IPS-18c (cell line): ENCODE measurements around the gene GATA1.
A peak's percentile ranks its signal among the peaks of the same experiment; 100 is the strongest.
"Not testable (repeated sequence)": the region's sequence is repeated elsewhere in the genome, so short reads cannot be mapped to it uniquely, and the experiment has no call there.

Experiments used
- H3K4me3 ChIP-seq: 2 replicates; pipeline ENCODE4 v1.7.0; 2013; ENCODE audit warnings: low read depth, mild to moderate bottlenecking, low read length, moderate library complexity; ENCODE audit not compliant: insufficient read depth
- H3K9me3 ChIP-seq: one replicate; pipeline ENCODE4 v1.6.1; 2013; ENCODE audit warnings: mild to moderate bottlenecking, low read length, moderate library complexity; ENCODE audit not compliant: control insufficient read depth, insufficient read depth

GATA1 gene

DNA sequence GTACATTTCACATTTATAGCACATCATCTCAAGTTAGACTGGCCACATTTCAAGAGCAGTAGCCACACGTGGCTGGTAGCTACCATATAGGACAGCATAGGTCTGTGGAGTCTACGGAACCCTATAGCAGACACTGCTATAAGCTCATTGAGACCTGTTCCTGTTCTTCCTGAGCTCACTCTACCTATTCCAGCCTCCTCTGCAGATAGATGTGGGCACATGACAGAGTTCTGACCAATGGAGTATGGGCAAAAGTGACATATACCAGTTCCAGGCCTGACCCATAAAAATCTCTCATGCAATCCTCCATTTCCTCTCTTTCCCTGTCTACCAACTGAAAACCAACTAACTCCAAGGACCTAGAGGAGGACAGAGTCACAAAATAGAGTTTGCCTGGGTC lies 11.9 kb downstream of the GATA1 start:
- Histone ChIP-seq H3K4me3 (no peak overlapping the region), H3K9me3 (peaks cover 6% of the 10 kb centered on the region)

DNA sequence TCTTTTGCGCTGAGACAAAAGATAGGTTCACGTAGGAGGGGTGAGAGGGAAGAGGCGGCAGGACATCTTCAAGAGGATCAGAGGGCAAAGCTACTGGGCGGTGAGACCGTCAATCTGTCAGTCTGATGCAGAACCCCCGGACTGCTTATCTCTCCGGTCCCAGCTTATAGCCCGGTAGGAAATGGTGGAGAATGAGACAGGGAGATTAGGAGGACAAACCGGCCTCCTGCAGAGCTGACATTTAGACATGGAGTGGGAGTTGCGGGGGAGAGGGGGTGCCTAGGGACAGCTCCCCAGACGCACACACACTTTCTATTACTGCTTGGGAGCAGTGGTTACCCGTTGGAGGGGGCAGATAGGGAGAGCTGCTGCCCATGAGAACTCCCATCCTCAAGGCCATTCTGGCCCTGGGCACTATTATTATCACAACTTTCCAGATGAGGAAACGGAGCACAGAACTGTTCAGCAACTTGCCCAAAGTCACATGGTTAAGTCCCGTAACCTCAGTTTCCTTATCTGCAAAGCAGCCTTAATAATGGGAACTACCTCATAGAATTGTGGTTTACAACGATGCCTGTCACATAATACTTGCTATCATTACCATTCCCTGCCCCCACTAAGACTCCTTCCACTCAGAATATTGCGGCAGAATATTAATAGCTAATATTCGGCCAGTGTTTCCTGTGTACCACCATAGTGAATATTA lies 14.3 kb downstream of the GATA1 start:
- H3K9me3 ChIP-seq = peaks cover 8% of the 10 kb centered on the region
- peak overlapping the region; percentile 82; the same call in 1 of the 2 replicates for H3K4me3 ChIP-seq

DNA sequence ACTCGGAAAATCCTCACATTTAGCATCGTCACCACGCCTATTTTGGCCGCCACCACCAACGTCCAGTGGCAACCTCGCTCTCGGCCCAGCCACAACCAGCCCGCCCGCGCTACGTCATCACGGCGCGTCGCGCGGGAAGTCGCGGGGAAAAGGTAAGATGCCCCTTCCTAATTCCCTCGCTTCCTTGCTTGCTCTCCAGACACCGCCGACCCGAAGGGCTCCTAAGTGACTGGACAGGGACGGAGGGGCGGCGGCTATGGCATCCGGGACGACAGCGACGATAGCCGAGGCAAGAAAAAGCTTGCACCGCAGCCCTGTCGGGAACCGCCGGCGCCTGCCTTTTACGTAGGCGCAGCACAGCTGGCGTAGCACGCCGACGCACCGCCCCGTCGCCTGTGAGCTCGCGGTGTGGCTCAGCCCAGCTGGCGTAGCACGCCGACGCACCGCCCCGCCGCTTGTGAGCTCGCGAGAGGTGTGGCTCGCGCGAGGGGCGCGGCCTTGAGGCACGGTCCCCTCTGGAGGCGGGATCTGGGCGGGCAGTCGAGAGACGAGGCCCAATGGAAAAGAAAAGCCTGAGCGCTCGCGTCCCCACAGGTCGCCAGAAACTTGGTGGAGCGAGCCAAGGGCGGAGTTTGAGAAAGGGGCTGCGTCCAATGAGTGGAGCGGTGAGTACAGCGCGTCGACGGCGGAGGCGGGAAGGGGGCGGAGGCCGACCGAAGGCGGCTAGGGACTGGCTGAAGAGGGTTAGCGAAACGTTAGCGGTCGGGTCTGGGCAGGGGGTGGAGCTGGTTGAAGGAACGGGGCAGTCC lies 15.1 kb downstream of the GATA1 start, which contains the start of gene HDAC6:
Gene HDAC6 (plus strand): TSS at position 788 of the 809 bp plus-strand sequence. CDS start 626 bp downstream, outside the sequence.
- Histone ChIP-seq H3K9me3 (peaks cover 6% of the 10 kb centered on the region), H3K4me3 (peak within 1 kb of the TSS; percentile 82)

DNA sequence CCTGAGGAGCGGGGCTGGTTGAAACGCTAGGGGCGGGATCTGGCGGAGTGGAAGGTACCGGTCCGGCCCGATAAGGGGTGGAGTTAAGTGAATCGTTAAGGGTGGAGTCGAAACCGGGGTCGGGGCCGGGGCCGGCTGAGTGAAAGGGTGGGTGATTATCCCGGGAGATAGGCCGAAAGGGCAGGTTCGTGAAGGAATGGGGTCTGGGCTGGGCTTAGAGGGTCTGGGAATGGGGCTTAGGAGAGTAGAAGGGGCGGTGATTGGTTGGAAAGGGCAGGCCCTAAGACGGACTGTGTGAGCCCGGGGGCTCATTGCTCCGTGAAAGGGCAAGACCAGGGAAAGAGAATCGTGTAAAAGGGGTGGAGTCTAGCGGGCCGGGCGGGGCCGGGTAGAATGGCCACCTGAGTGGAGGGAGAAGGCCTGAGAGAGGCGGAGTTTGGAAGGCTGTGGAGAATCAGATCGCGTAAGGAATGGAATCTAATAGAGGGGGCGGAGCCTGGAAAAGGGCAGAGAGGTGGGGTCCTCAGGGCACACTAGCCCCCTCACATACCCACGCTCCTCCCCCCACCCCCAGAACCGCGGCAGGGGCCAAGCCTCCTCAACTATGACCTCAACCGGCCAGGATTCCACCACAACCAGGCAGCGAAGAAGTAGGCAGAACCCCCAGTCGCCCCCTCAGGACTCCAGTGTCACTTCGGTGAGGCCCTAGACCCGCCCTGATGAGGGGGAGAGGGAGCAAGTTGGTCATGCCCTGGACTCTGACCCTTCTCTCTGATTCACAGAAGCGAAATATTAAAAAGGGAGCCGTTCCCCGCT lies 15.9 kb downstream of the GATA1 start:
- peaks cover 4% of the 10 kb centered on the region for H3K9me3 ChIP-seq
- peak overlapping the region; percentile 71 for H3K4me3 ChIP-seq

DNA sequence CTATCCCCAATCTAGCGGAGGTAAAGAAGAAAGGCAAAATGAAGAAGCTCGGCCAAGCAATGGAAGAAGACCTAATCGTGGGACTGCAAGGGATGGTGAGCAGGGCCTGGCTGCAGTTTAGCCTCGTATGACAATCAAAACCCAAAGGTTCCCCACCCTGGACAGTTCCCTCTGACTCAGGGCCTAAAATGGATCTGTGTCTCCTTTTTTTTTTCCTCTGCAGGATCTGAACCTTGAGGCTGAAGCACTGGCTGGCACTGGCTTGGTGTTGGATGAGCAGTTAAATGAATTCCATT lies 16.5 kb downstream of the GATA1 start:
- peak overlapping the region; percentile 71 for H3K4me3 ChIP-seq
- H3K9me3 ChIP-seq = peaks cover 3% of the 10 kb centered on the region

DNA sequence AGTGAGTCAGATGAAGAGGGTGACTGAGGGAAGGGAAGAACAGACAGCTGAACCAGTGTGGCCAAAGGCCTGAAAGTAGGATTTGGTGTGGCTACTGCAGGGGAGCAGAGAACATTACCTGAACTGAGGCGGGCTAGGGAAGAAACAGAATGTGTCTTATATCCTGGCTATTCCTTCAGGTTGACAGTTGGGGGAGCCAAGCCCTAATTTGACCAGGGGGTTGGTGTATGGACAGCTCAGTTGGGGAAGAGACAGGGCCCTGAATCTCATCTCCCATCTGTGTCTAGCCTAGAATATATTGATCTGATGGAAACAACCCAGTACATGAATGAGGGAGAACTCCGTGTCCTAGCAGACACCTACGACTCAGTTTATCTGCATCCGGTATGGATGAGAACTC lies 19.7 kb downstream of the GATA1 start:
- Histone ChIP-seq H3K4me3 (no peak overlapping the region), H3K9me3 (peaks cover 5% of the 10 kb centered on the region)

DNA sequence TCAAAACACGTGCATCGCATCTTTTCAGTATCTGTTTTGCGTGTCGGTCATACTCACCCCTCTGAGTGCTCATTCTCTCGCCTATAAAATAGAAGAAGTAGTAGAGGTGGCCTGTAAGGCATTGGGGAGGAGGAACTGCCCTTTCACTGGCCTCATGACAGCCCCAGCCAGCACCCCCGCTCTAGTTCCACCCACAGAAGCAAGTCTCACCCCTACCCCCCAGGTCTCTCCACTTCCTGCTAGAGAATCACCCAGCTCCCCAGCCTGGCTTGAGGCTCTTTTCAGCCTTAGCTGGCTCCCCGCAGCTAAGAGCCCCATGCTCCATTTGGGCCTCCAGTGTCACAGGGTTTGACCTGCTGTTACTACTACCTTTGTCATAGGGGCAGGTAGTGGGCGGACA lies 27.3 kb downstream of the GATA1 start:
- H3K4me3 ChIP-seq = no peak overlapping the region
- H3K9me3 ChIP-seq = peaks cover 13% of the 10 kb centered on the region

DNA sequence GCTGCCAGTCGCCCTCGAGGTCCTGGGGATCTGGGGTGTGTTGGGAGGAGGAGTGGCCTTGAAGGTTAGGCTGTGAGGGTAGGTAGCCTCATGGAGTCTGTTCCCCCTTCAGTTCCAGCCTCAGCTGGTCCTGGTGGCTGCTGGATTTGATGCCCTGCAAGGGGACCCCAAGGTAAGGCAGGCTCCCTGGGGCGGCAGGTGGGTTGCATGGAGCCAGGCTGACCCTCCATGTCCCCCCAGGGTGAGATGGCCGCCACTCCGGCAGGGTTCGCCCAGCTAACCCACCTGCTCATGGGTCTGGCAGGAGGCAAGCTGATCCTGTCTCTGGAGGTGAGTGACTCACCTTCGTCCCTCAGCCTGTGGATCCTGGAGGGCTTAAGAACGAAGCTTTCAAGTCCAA lies 28.3 kb downstream of the GATA1 start:
- Histone ChIP-seq H3K4me3 (peak overlapping the region; percentile 9; the same call in 1 of the 2 replicates), H3K9me3 (peaks cover 16% of the 10 kb centered on the region)

DNA sequence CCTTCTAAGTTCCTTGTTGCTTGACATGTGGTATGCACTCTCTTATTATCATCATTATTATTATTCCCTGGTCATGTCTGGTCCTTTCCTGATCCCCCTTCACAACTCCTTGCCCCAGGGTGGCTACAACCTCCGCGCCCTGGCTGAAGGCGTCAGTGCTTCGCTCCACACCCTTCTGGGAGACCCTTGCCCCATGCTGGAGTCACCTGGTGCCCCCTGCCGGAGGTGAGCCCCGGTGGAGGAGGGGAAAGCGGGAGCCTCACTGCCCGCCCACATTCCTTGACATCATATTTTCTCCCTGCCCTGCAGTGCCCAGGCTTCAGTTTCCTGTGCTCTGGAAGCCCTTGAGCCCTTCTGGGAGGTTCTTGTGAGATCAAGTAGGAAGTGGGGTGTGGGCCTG lies 28.9 kb downstream of the GATA1 start:
- Histone ChIP-seq H3K4me3 (no peak overlapping the region), H3K9me3 (peaks cover 16% of the 10 kb centered on the region)

DNA sequence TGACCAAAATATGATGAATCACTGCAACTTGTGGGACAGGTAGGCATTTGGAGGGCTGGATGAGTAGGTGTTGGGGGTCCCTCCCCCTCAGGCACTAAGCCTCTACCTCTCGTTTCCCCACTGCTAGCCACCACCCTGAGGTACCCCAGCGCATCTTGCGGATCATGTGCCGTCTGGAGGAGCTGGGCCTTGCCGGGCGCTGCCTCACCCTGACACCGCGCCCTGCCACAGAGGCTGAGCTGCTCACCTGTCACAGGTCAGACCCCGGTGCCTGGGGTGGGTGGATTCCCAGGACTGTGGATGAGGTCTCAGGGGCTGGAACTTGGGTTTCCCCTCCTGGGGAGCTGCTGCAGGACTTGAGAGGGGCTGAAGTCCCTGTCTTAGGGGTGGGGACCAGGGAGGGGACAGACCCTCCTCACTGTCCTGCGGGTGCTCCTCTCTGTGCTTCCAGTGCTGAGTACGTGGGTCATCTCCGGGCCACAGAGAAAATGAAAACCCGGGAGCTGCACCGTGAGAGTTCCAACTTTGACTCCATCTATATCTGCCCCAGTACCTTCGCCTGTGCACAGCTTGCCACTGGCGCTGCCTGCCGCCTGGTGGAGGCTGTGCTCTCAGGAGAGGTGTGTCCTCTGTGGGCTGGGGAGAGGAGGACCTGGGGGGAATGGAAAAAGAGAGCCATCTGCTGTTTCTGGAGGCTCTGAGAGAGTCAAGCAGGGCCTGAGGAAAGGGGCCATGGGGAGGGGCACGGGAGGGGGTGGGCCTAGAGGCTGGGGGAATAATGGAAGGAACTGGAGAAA lies 29.8 kb downstream of the GATA1 start:
- Histone ChIP-seq H3K9me3 (peaks cover 16% of the 10 kb centered on the region), H3K4me3 (no peak overlapping the region)

DNA sequence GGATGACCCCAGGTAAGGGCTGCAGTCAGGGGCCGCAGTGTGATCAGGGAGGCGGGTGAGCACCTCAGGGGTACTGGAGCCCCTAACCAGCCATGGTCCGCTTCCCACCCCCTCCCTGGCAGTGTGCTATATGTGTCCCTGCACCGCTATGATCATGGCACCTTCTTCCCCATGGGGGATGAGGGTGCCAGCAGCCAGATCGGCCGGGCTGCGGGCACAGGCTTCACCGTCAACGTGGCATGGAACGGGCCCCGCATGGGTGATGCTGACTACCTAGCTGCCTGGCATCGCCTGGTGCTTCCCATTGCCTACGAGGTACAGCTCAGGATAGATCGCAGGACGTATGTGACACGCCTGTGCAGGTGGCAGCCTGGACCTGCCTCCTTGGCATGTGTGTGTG lies 31.7 kb downstream of the GATA1 start:
- Histone ChIP-seq H3K4me3 (no peak overlapping the region; the same call in 1 of the 2 replicates), H3K9me3 (peaks cover 16% of the 10 kb centered on the region)

DNA sequence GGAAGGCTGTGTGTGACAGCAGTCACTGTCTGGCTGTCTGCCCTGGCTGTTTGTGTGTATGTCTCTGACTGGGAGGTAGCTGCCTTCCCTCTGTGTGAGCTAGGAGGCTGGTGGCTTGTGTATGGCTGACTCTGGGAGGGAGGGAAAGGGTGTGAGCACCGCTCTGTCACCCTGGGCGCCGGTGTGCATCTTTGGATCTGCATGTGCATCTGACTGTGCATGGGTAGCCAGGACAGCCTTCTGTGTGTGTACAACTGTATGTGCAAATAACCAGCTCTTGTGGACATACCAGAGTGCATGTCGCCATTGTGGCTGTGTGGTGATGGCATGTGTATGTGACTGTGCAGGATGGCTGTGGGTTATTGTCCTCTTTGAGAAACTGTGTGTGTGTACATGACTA lies 32.5 kb downstream of the GATA1 start:
- H3K9me3 ChIP-seq = peaks cover 16% of the 10 kb centered on the region
- no peak overlapping the region for H3K4me3 ChIP-seq

DNA sequence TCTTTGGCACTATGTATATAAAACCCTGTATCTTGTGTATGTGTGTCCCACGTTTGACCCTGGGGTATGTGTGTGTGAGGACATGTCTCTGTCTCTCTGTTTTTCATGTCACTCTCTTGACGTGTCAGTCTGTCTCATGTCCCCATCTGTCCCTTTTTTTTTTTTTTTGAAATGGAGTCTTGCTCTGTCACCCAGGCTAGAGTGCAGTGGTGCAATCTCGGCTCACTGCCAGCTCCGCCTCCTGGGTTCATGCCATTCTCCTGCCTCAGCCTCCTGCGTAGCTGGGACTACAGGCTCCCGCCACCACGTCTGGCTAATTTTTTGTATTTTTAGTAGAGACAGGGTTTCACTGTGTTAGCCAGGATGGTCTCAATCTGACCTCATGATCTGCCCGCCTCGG lies 33.0 kb downstream of the GATA1 start:
- H3K4me3 ChIP-seq = not testable (repeated sequence)
- peaks cover 13% of the 10 kb centered on the region for H3K9me3 ChIP-seq

DNA sequence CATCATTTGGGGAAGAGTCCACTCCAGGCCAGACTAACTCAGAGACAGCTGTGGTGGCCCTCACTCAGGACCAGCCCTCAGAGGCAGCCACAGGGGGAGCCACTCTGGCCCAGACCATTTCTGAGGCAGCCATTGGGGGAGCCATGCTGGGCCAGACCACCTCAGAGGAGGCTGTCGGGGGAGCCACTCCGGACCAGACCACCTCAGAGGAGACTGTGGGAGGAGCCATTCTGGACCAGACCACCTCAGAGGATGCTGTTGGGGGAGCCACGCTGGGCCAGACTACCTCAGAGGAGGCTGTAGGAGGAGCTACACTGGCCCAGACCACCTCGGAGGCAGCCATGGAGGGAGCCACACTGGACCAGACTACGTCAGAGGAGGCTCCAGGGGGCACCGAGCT lies 36.7 kb downstream of the GATA1 start:
- Histone ChIP-seq H3K9me3 (peaks cover 12% of the 10 kb centered on the region), H3K4me3 (no peak overlapping the region)

DNA sequence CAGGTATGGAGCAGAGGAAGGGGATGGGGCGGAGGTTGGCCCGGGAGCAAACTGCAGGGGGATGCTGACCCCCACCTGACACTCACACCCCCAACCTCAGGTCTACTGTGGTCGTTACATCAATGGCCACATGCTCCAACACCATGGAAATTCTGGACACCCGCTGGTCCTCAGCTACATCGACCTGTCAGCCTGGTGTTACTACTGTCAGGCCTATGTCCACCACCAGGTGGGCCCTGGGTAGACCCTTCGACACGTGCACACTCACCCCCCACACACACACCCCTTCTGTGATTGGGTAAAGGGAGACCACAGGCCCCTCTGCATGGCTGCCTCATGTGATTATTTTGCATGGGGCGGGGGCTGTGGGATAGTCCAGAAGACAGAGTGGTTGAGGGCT lies 37.7 kb downstream of the GATA1 start:
- Histone ChIP-seq H3K4me3 (no peak overlapping the region), H3K9me3 (peaks cover 10% of the 10 kb centered on the region)

DNA sequence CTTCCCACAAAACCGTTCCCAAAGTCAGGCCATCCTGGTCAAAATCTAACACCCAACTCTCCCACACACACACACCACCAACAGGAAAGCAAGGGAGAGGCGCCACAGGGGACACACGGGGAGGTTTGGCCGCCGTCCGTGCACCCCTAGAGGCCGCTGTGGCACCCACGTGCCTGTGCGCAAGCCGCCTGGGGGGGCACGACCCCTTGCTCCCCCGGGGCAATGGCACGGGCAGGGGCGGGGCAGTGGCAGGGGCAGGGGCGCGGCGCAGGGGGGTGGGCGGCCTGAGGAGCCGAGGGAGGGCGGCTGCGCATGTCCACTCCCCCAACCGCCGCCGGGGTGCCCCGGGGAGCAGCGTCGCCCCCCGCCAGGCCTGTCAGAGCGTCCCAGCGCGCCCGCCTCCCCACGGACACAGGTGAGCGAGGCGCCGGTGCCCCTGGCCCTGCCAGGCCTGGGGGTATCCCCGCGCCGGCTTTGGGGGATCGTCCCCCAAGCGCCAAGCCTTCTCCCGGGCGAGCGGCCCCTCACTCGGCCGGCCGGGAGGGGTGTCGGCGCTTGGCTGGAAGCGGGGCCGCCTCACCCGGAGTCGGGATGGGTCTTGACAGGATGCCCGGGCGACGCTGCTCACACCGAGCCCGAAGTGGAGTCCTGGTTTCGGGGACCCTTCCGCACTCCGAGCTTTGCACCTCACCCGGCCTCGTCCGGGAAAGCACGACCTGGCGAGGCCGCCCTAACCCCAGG lies 39.9 kb downstream of the GATA1 start, which contains the start of gene ERAS:
Gene ERAS (plus strand): TSS at position 379 of the 741 bp plus-strand sequence. CDS start 2,611 bp downstream, outside the sequence.
- Histone ChIP-seq H3K4me3 (0 out of 2 replicates have a peak within 1 kb of the TSS, but pooled peaks have one; percentile 28), H3K9me3 (peaks cover 9% of the 10 kb centered on the region)
